ENCODE results near the gene ICA1L.

The ICA1L gene

GRCh38 chr2:202723746-202724145 lies 147.8 kb downstream of the ICA1L start:
- peak; percentile 30 for DNase-seq
